ENCODE measurements around the gene VGF.

DNA sequence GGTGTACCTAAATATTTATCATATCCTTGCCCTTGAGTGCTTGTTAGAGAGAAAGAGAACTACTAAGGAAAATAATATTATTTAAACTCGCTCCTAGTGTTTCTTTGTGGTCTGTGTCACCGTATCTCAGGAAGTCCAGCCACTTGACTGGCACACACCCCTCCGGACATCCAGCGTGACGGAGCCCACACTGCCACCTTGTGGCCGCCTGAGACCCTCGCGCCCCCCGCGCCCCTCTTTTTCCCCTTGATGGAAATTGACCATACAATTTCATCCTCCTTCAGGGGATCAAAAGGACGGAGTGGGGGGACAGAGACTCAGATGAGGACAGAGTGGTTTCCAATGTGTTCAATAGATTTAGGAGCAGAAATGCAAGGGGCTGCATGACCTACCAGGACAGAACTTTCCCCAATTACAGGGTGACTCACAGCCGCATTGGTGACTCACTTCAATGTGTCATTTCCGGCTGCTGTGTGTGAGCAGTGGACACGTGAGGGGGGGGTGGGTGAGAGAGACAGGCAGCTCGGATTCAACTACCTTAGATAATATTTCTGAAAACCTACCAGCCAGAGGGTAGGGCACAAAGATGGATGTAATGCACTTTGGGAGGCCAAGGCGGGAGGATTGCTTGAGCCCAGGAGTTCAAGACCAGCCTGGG, 27.0 kb downstream of the VGF start:
- TF ChIP-seq POLR2AphosphoS5 (IDR thresholded peaks at IDR 0.05; ENCODE audit: low read depth) (no peak), EZH2phosphoT487 (IDR thresholded peaks at IDR 0.05; ENCODE audit: unreplicated experiment) (no peak), EZH2 (IDR thresholded peaks at IDR 0.05; ENCODE audit: low read depth, unreplicated experiment) (no peak), ZNF114 (CRISPR knock-in tag; IDR thresholded peaks at IDR 0.05) (no peak)
- TF ChIP-seq, protein P1, sequence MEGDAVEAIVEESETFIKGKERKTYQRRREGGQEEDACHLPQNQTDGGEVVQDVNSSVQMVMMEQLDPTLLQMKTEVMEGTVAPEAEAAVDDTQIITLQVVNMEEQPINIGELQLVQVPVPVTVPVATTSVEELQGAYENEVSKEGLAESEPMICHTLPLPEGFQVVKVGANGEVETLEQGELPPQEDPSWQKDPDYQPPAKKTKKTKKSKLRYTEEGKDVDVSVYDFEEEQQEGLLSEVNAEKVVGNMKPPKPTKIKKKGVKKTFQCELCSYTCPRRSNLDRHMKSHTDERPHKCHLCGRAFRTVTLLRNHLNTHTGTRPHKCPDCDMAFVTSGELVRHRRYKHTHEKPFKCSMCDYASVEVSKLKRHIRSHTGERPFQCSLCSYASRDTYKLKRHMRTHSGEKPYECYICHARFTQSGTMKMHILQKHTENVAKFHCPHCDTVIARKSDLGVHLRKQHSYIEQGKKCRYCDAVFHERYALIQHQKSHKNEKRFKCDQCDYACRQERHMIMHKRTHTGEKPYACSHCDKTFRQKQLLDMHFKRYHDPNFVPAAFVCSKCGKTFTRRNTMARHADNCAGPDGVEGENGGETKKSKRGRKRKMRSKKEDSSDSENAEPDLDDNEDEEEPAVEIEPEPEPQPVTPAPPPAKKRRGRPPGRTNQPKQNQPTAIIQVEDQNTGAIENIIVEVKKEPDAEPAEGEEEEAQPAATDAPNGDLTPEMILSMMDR (conservative IDR thresholded peaks at IDR 0.05; ENCODE audit: low read depth in 2 of 2): peak; percentile 76 to 79
